Measurements from ENCODE around the gene PCNP.
"Not testable (repeated sequence)": the region's sequence is repeated elsewhere in the genome, so short reads cannot be mapped to it uniquely, and the experiment has no call there.

The PCNP gene

DNA sequence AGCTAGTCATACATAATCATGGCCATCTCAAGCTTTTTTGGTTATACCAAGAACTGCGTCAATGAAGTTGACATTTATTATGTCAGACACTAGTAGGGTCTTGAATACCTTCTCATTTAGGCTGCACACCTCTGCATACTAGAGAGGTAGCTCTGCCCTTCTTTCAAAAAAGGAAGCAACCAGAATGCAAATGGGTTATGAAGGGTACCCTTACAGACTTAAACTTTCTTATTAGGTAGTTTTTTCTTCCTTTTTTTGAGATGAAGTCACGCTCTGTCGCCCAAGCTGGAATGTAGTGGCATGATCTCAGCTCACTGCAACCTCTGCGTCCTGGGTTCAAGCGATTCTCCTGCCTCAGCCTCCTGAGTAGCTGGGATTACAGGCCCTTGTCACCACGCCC is 3.3 kb downstream of the PCNP start:
- Histone ChIP-seq H3K4me3 (replicated peaks; ENCODE audit: low read depth, low read length) (no peak overlapping the region), H3K36me3 (ENCODE audit: control insufficient read depth, insufficient read depth, low read length) (peaks cover 4% of the 10 kb centered on the region), H3K27me3 (replicated peaks; ENCODE audit: control insufficient read depth, insufficient read depth, low read length) (no peaks in the 10 kb centered on the region)
- no peak for DNase-seq (ENCODE audit: extremely low read depth, insufficient read length)
- TF ChIP-seq, protein P1, sequence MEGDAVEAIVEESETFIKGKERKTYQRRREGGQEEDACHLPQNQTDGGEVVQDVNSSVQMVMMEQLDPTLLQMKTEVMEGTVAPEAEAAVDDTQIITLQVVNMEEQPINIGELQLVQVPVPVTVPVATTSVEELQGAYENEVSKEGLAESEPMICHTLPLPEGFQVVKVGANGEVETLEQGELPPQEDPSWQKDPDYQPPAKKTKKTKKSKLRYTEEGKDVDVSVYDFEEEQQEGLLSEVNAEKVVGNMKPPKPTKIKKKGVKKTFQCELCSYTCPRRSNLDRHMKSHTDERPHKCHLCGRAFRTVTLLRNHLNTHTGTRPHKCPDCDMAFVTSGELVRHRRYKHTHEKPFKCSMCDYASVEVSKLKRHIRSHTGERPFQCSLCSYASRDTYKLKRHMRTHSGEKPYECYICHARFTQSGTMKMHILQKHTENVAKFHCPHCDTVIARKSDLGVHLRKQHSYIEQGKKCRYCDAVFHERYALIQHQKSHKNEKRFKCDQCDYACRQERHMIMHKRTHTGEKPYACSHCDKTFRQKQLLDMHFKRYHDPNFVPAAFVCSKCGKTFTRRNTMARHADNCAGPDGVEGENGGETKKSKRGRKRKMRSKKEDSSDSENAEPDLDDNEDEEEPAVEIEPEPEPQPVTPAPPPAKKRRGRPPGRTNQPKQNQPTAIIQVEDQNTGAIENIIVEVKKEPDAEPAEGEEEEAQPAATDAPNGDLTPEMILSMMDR (IDR thresholded peaks at IDR 0.05; ENCODE audit: insufficient read depth, low read length, poor library complexity, severe bottlenecking) = no peak

DNA sequence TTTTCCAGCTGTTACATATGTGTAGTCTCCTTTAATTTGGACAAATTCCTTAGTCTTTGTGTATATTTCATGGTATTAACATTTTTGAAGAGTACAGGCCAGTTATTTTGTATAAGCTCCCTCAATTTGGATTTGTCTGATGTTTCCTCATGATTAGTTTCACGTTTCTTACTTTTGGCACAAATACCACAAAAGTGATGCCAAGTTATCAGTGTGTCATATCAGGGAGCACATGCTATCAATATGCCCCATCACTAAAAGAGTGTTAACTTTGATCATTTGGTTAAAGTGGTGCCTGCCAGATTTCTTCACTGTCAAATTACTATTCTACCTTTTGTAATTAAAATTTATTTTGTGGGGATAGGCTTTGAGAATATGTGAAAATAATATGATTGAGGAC is 14.6 kb downstream of the PCNP start:
- no peak for DNase-seq (ENCODE audit: extremely low read depth, insufficient read length)
- no peaks in the 10 kb centered on the region for H3K27me3 ChIP-seq (replicated peaks; ENCODE audit: control insufficient read depth, insufficient read depth, low read length)
- no peak overlapping the region for H3K4me3 ChIP-seq (replicated peaks; ENCODE audit: low read depth, low read length)
- peaks cover 10% of the 10 kb centered on the region for H3K36me3 ChIP-seq (ENCODE audit: control insufficient read depth, insufficient read depth, low read length)
- TF ChIP-seq, protein P1 (IDR thresholded peaks at IDR 0.05; ENCODE audit: insufficient read depth, low read length, poor library complexity, severe bottlenecking) = no peak

DNA sequence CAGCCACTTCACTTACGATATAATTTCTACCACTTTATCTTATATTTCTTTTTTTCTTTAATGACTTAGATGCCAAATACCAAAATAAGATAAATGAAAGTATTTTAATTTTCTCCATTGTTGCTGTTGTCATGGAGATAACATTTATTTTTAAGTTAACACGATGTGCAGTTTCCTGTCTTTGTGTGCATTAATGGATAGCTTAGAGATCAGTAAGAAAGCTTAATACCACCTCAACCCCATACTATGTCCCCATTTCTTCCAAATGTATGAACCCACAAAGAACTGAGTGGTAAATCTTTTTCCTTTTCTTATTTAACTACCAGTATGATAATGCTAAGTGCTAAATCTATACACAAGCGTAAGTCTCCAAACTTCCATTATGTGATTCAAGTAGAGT is 17.1 kb downstream of the PCNP start:
- Histone ChIP-seq H3K36me3 (ENCODE audit: control insufficient read depth, insufficient read depth, low read length) (peaks cover 10% of the 10 kb centered on the region), H3K27me3 (replicated peaks; ENCODE audit: control insufficient read depth, insufficient read depth, low read length) (no peaks in the 10 kb centered on the region), H3K4me3 (replicated peaks; ENCODE audit: low read depth, low read length) (no peak overlapping the region)
- DNase-seq (ENCODE audit: extremely low read depth, insufficient read length) = no peak
- TF ChIP-seq, protein P1 (IDR thresholded peaks at IDR 0.05; ENCODE audit: insufficient read depth, low read length, poor library complexity, severe bottlenecking) = no peak

DNA sequence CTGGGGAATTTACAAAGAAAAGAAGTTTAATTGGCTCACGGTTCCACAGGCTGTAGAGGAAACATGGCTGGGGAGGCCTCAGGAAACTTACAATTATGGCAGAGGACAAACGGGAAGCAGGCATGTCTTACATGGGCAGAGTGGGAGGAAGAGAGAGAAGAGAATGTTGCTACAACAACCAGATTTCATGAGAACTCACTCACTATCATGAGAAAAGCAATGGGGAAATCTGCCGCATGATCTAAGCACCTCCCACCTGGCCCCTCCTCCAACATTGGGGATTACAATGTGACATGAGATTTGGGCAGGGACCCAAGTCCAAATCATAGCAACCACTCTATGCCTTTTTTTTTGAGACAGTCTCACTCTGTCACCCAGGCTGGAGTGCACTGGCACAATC is 28.8 kb downstream of the PCNP start:
- TF ChIP-seq, protein P1 (IDR thresholded peaks at IDR 0.05; ENCODE audit: insufficient read depth, low read length, poor library complexity, severe bottlenecking) = no peak
- no peak for DNase-seq (ENCODE audit: extremely low read depth, insufficient read length)
- Histone ChIP-seq H3K36me3 (ENCODE audit: control insufficient read depth, insufficient read depth, low read length) (no peaks in the 10 kb centered on the region), H3K27me3 (replicated peaks; ENCODE audit: control insufficient read depth, insufficient read depth, low read length) (no peaks in the 10 kb centered on the region), H3K4me3 (replicated peaks; ENCODE audit: low read depth, low read length) (no peak overlapping the region)

DNA sequence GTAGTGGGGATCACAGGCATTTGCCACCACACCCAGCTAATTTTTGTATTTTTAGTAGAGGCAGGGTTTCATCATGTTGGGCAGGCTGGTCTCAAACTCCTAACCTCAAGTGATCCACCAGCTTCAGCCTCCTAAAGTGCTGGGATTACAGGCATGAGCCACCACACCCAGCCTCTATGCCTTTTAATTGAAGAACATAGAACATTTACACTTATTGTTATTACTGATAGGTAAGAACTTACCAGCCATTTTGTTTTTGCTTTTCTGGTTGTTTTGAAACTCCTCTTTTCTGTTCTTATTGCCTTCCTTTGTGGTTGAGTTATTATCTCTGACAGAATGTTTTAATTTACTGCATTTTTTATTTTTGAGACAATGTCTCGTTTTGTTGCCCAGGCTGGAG is 29.2 kb downstream of the PCNP start:
- H3K27me3 ChIP-seq (replicated peaks; ENCODE audit: control insufficient read depth, insufficient read depth, low read length) = no peaks in the 10 kb centered on the region
- H3K4me3 ChIP-seq (replicated peaks; ENCODE audit: low read depth, low read length) = no peak overlapping the region
- DNase-seq (ENCODE audit: extremely low read depth, insufficient read length) = no peak
- TF ChIP-seq, protein P1 (IDR thresholded peaks at IDR 0.05; ENCODE audit: insufficient read depth, low read length, poor library complexity, severe bottlenecking) = no peak
- H3K36me3 ChIP-seq (ENCODE audit: control insufficient read depth, insufficient read depth, low read length) = no peaks in the 10 kb centered on the region

DNA sequence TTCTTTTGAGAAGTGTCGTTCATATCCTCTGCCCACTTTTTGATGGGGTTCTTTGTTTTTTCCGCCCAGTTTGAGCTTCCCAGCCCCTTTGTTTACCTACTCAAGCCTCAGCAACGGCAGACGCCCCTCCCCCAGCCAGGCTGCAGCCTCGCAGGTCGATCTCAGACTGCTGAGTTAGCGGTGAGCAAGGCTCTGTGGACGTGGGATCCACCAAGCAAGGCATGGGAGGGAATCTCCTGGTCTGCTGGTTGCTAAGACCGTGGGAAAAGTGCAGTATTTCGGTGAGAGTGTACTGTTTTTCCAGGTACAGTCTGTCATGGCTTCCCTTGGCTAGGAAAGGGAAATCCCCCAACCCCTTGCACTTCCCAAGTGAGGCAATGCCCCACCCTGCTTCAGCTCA is 31.4 kb downstream of the PCNP start:
- not testable (repeated sequence) for H3K27me3 ChIP-seq (replicated peaks; ENCODE audit: control insufficient read depth, insufficient read depth, low read length); DNase-seq (ENCODE audit: extremely low read depth, insufficient read length); H3K36me3 ChIP-seq (ENCODE audit: control insufficient read depth, insufficient read depth, low read length); H3K4me3 ChIP-seq (replicated peaks; ENCODE audit: low read depth, low read length)
